Panc1 (cell line): ENCODE data around the gene HAUS8.

Experiments
- CTCF ChIP-seq: fragments of 450-650 bp; IDR thresholded peaks from 2 replicates; pipeline ENCODE4 v1.5.1; 2017; ENCODE audit warnings: mild to moderate bottlenecking
- POLR2AphosphoS5 ChIP-seq: IDR thresholded peaks from 2 replicates; pipeline ENCODE4 v1.6.1; 2012; ENCODE audit warnings: mild to moderate bottlenecking, low read depth, low read length, moderate library complexity
- REST ChIP-seq, 2 experiments: IDR thresholded peaks; 2 replicates each; pipeline ENCODE4 v1.6.1; 2011 to 2012; ENCODE audit warnings: low read depth in 2 of 2, control low read depth in 1 of 2, low read length in 1 of 2, mild to moderate bottlenecking in 1 of 2, moderate library complexity in 1 of 2; ENCODE audit not compliant: insufficient read depth in 1 of 2

- TF ChIP-seq CTCF: no peak
- no peak for TF ChIP-seq POLR2AphosphoS5
- no peak for TF ChIP-seq REST (IDR thresholded peaks at IDR 0.05; ENCODE audit: insufficient read depth in 1 of 2, low read depth in 2 of 2, low read length in 1 of 2)
These were observed 41.9 kb upstream of the HAUS8 start for GRCh38 chr19:17116996-17117702.
